GM12878 (cell line): ENCODE measurements around the gene SLC22A23.

Experiments
- CBFB ChIP-seq: IDR thresholded peaks from 2 replicates; pipeline ENCODE4 v1.6.1; 2016; ENCODE audit warnings: antibody characterized with exemption, low read depth
- CBX5 ChIP-seq: sonication (generic); IDR thresholded peaks from 2 replicates; pipeline ENCODE4 v1.6.1; 2016; ENCODE audit warnings: low read depth, moderate library complexity, mild to moderate bottlenecking, inconsistent platforms
- CTCF ChIP-seq, 3 experiments: IDR thresholded peaks in 2 of 3; conservative IDR thresholded peaks in 1 of 3; 2 replicates each; pipeline ENCODE4 v1.5.1; 2011; ENCODE audit warnings: low read depth in 3 of 3, low read length in 3 of 3, mild to moderate bottlenecking in 3 of 3, control low read depth in 2 of 3, moderate library complexity in 2 of 3, inconsistent platforms in 1 of 3, mixed read lengths in 1 of 3; ENCODE audit not compliant: control insufficient read depth in 2 of 3, insufficient read depth in 1 of 3; ENCODE audit errors: extremely low read depth in 1 of 3
- EGR1 ChIP-seq, 2 experiments: IDR thresholded peaks; 1 replicate in 1 of 2; 2 replicates in 1 of 2; pipeline ENCODE4 v1.6.1; 2011 to 2012; ENCODE audit warnings: low read depth in 2 of 2, low read length in 2 of 2, borderline replicate concordance in 1 of 2, mild to moderate bottlenecking in 1 of 2, moderate library complexity in 1 of 2
- ESRRA ChIP-seq: IDR thresholded peaks from 2 replicates; pipeline ENCODE4 v1.6.1; 2012; ENCODE audit warnings: mild to moderate bottlenecking, low read length, improper control_type of control experiment
- POLR2AphosphoS2 ChIP-seq: IDR thresholded peaks from 2 replicates; pipeline ENCODE4 v1.6.1; 2011; ENCODE audit warnings: low read depth, mild to moderate bottlenecking, low read length, improper control_type of control experiment, moderate library complexity
- RELA ChIP-seq: fragments of 450-650 bp; IDR thresholded peaks from 2 replicates; pipeline ENCODE4 v1.8.0; 2014; ENCODE audit warnings: borderline replicate concordance; ENCODE audit not compliant: partially characterized antibody
- ZBED1 ChIP-seq: IDR thresholded peaks from 2 replicates; pipeline ENCODE4 v1.6.1; 2016; ENCODE audit warnings: borderline replicate concordance
- TF ChIP-seq, protein P1 (sequence below): IDR thresholded peaks from 2 replicates; pipeline ENCODE4 v1.6.1; 2012; ENCODE audit warnings: low read depth, low read length, improper control_type of control experiment

DNA sequence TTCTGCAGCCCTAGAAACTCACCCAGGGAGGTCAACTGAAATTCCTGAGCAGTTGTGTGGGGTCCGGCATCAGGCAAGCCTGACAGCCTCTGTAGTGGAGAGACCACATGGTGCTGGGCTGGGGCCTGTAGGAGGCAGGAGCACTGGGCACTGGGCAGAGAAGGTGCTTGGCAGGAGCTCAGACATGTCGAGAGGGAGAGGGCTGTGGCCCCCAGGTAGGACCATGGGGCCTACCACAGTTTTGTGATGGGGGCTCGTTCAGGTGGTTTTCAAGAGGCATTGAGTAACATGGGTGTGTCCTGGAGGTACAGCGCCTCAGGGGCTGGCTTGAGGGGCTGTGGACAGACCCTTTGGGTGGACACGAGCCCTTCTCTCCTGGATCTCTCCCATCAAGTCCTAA lies 15.9 kb downstream of the SLC22A23 start:
- TF ChIP-seq CTCF (IDR thresholded peaks at IDR 0.05 in 2 of 3, conservative IDR thresholded peaks at IDR 0.05 in 1 of 3; ENCODE audit: control insufficient read depth in 2 of 3, extremely low read depth in 1 of 3, insufficient read depth in 1 of 3, low read depth in 3 of 3, low read length in 3 of 3) (no peak), ESRRA (no peak), POLR2AphosphoS2 (no peak), EGR1 (IDR thresholded peaks at IDR 0.05; ENCODE audit: borderline replicate concordance in 1 of 2, low read depth in 2 of 2, low read length in 2 of 2) (no peak), ZBED1 (no peak), RELA (no peak), CBX5 (no peak), CBFB (no peak)
- TF ChIP-seq, protein P1, sequence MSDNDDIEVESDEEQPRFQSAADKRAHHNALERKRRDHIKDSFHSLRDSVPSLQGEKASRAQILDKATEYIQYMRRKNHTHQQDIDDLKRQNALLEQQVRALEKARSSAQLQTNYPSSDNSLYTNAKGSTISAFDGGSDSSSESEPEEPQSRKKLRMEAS, result no peak
